GM19324 (cell line): Measurements from ENCODE around the gene SLC17A5.
"Not testable (repeated sequence)": the region's sequence is repeated elsewhere in the genome, so short reads cannot be mapped to it uniquely, and the experiment has no call there.

Source experiments
- ATAC-seq: cut with Tn5 transposase; IDR thresholded peaks from one replicate; pipeline ENCODE4 v1.9.1; 2021; ENCODE audit warnings: mild to moderate bottlenecking, moderate library complexity; ENCODE audit not compliant: unreplicated experiment, low FRiP score

The SLC17A5 gene

DNA sequence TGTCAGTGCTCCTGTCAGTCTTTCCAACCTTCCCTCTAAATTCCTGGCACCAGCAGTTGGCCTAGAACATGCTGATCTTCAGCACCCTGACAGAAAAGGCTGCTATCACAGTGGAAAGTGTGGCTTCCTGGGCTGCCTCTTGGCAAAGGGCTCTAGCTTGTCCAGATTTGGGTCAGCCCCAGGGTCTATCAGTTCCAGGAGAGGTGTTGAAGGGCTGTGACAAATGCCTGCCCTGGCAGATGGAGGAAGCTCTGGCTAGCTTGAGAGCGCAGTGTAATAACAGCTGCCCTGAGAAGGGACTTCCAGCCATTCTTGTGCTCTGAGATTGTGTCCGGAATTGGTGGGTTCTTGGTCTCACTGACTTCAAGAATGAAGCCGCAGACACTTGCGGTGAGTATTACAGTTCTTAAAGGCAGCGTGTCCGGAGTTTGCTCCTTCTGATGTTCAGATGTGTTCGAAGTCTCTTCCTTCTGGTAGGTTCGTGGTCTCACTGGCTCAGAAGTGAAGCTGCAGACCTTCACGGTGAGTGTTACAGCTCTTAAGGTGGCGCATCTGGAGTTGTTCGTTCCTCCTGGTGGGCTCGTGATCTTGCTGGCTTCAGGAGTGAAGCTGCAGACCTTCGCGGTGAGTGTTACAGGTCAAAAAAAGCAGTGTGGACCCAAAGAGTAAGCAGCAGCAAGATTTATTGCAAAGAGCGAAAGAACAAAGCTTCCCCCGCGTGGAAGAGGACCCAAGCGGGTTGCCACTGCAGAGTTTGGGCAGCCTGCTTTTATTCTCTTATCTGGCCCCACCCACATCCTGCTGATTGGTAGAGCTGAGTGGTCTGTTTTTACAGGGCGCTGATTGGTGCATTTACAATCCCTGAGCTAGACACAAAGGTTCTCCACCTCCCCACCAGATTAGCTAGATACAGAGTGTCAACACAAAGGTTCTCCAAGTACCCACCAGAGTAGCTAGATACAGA lies 82.3 kb downstream of the SLC17A5 start:
- not testable (repeated sequence) for ATAC-seq

GRCh38 chr6:73569121-73569520 lies 84.7 kb downstream of the SLC17A5 start:
- ATAC-seq, result no peak

DNA sequence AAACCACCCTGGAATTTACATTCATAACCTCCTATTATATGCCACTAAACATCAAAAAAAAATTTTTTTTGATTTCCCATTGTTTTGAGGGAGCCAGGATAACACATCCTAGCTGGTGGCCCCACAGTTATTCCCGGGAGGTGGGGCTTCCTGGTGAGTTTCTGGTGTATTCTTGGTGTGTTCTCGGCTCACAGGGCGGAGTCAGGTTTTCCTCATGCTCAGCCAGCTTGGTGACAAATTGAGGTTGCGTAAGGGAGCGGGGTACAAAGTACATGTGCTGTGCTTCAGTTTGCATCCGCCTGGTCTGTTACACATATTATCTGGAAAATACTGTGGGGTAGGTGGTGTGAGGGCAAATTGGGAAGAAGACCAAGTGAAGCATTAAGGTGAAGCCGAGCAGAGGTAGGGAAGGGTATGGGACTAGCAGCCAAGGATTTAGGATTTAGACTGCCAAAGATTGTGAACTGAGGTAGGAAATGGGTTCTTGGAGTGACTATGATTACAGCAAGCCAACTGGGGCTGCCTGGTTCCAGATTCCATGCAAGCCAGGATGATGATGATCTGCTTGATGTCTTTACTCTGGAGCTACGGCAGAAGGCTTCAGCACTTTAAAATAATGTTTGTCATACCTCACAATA lies 86.7 kb downstream of the SLC17A5 start:
- ATAC-seq, result no peak

GRCh38 chr6:73566486-73566871 lies 87.3 kb downstream of the SLC17A5 start:
- not testable (repeated sequence) for ATAC-seq

GRCh38 chr6:73565767-73566485 lies 87.9 kb downstream of the SLC17A5 start:
- no peak for ATAC-seq

DNA sequence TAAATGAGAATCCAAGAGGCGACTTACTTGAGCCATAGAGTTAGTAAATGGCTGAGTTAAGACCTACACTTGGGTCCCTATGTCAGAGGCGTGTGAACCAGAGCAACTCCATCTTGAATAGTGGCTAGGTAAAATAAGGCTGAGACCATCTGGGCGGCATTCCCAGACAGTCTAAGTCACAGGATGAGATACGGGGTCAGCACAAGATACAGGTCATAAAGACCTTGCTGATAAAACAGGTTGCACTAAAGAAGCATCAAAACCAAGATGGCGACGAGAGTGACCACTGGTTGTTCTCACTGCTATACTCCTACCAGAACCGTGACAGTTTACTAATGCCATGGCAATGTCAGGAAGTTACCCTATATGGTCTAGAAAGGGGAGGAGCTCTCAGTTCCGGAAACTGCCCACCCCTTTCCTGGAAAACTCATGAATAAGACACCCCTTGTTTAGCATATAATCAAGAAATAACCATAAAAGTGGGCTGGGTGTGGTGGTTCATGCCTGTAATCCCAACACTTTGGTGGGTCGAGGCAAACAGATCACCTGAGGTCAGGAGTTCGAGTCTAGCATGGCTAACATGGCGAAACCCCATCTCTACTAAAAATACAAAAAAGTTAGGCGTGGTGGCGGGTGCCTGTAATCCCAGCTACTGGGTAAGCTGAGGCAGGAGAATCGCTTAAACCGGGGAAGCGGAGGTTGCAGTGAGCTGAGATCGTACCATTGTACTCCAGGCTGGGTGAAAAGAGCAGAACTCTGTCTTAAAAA lies 89.0 kb downstream of the SLC17A5 start:
- no peak for ATAC-seq

- no peak for ATAC-seq
Measured at GRCh38 chr6:73562558-73562957, 91.2 kb downstream of the SLC17A5 start.

GRCh38 chr6:73560853-73561407 lies 92.9 kb downstream of the SLC17A5 start:
- ATAC-seq, result no peak

GRCh38 chr6:73560182-73560732 lies 93.5 kb downstream of the SLC17A5 start:
- ATAC-seq, result no peak

DNA sequence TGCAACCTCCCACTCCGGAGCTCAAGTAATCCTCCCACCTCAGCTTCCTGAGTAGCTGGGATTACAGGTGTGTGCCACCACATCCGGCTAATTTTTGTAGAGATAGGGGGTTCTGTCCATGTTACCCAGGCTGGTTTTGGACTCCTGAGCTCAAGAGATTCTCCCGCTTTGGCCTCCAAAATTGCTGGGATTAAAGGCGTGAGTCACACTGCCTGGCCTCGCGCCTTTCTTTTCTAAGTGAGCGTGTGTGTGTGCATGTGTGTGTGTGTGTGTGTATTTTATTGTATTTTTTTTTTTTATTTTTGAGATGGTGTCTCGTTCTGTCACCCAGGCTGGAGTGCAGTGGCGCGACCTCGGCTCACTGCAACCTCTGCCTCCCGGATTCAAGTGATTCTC lies 94.4 kb downstream of the SLC17A5 start:
- ATAC-seq, result not testable (repeated sequence)

- peak; percentile 40 for ATAC-seq
Measured at GRCh38 chr6:73558624-73559398, 95.0 kb downstream of the SLC17A5 start.

- no peak for ATAC-seq
Measured at GRCh38 chr6:73556836-73557235, 97.0 kb downstream of the SLC17A5 start.

DNA sequence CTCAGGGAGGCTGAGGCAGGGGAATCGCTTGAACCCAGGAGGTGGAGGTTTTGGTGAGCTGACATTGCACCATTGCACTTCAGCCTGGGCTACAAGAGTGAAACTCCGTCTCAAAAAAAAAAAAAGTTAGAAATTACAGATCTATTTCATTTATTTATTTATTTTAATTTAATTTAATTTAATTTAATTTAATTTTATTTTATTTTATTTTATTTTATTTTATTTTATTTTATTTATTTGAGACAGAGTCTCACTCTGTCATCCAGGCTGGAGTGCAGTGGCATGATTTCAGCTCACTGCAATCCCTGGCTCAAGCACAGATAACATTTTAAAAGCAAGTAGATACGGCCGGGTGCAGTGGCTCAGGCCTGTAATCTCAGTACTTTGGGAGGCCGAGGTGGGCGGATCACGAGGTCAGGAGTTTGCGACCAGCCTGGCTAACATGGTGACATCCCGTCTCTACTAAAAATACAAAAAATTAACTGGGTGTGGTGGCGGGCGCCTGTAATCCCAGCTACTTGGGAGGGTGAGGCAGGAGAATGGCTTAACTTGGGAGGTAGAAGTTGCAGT lies 98.3 kb downstream of the SLC17A5 start:
- not testable (repeated sequence) for ATAC-seq

DNA sequence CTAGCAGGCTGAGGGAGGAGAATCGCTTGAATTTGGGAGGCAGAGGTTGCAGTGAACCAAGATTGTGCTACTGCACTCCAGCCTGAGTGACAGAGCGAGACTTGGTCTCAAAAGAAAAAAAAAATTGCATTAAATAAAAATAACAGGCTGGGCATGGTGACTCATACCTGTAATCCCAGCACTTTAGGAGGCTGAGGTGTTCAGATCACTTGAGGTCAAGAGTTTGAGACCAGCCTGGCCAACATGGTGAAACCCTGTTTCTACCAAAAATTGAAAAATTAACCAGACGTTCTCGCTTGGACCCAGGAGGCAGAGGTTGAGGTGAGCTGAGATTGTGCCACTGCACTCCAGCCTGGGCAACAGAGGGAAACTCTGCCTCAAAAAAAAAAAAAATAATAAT lies 102.7 kb downstream of the SLC17A5 start:
- not testable (repeated sequence) for ATAC-seq

- ATAC-seq, result no peak
Measured at GRCh38 chr6:73548458-73549446, 105.0 kb downstream of the SLC17A5 start.

GRCh38 chr6:73547036-73547435 lies 106.8 kb downstream of the SLC17A5 start:
- ATAC-seq, result no peak
